ENCODE data around the gene PTPRJ.

The PTPRJ gene

DNA sequence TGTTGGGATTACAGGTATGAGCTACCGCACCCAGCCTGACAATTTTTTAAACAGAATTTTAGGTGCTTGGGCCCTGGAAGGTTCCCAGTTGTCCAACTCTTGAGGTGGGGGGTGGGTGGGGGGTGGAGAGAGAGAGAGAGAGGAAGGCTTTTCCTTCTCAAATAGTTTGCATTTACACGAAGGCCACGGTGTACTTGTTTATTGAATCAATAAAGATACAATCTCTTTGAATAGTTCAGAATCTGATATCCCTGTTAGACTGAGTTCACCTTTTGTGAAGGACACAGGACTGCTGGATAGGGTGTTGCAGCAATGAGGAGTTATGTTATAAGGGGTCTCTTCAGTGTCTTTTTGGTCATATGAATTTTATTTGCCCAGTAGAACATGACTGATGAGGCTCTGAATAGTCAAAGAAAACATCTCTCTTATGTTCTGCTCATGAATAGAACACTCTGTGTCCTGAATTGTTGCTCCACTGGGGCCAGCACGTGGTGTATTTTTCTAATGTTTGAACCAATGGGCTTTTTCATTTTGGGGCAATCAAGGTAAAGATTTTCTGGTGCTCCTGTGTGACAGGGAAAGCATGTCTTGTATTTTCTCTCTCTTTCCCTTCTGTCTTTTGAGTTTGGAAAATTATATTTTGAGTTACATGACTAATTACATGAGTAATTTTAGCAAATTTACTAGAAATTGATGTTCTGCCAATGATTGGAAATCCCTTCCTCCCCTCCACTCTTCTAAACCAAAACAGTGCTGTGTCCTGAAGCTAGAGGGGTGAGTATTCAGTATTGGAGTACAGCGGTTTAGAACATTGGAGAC is 61.7 kb downstream of the PTPRJ start:
- DNase-seq: no peak

DNA sequence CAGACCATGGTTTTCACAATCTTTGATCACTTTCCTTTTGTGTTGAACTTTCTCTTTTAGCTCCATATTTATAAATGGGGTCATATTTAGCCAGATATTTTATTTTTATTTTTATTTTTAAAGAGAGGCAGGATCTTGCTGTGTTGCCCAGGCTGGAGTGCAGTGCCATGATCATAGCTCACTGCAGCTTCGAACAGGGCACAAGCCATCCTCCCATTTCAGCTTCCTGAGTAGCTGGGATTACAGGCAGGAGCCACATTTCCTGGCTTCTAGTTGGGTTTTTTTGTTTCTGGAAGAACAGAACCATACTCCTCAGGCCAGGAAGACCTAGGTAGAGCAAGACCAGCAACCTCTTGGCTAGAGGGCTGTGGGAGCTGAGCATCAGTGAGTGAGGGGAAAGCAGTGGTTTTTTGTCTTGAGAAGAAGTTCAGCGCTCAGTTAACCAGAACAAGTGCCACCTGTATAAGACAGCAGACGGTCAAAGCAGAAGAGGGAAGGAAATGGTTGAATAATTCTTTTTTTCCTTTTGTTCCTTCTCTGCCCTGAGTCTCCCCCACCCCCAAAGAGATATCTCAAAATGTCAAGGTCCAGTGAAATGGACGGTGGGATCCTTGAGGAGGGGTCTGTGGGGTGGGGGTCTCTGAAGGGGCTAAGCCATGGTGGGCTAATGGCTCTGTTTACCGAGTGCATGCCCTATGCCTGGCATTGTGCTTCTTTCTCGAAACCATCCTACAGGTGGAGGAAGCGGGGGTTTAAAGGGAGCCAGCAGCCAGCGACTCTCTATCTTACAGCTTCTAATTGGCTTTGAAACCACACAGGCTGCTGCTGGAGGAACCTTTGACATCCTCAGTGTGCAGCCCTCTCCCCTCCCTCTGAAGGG is 63.0 kb downstream of the PTPRJ start:
- no peak for DNase-seq

DNA sequence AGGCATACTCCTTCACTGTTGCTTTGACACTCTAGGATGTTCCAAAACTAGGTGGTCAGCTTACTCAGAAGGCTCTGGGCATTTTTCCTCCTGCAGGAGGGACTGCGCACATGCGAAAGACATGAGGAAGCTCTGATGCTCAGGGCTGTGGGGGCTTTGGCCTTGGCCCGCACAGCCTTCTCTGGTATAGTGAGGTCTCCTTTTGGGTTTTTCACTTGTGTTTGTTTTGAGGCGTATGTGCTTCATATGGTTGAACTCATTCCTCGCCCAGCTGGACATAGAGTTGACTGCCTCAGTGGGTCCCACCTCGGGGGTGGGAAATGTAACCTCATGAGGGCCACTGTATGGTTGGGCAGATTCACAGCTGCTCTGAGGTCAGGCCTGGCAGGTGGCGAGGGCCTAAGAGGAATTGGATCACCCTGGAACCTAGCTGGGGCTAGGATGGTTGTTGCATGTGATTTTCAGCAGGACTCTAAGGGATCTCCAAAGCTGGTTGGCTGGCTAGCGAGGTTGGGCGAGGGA is 63.7 kb downstream of the PTPRJ start:
- no peak for DNase-seq

DNA sequence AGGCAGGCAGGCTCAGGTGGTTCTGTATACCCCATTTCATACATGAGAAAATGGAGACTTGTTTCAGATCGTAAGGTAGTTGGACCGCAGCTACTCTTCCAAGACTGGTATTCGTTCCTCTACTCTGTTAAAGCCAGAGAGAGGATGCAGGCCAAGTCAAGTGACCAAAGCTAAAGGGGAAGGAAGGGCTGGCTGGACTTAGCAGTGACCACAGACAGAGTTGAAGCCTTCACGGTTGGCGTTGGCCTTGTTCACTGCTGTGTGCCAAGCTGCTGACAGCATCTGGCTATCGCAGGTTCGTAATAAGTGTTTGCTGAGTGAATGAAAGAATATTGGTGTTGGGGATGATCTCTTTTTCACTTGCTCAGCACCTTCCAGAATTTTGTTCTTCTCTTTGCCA is 64.2 kb downstream of the PTPRJ start:
- no peak for DNase-seq

DNA sequence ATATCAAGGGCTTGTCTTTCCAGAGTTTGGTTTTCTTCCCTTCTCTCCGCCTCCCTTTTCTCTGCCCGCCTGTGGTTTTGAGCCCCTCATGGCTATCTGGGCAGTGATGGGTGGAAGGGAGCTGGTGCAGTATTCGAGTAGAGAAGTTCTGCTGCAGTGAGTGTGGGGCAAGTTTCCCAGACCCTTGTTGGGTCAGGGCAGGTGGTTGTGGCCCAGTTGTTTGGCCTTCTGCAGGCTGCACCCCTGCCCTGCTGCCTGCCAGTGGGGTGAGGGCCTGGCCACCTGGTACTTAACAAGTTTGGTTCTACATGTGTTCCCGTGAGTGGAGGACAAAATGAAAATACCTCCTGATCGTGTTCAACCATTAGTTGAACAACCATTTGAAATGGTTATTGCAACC is 65.2 kb downstream of the PTPRJ start:
- no peak for DNase-seq

DNA sequence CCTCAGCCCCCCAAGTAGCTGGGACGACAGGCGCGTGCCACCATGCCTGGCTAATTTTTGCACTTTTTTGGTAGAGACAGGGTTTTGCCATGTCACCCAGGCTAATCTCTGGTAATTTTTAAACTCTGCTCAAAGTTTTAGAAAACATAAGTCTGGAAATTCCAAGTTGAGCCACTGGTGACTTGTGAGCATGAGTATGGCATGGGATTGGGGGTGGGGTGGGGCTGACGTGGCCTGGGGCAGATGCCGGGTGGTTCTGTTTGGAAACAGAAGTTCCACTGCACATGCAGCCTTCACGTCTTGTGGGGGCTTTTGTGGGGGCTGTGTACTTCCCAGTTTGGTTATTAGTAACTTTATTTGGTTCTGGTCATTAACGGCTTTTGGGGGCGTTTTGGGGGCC is 67.3 kb downstream of the PTPRJ start:
- no peak for DNase-seq

DNA sequence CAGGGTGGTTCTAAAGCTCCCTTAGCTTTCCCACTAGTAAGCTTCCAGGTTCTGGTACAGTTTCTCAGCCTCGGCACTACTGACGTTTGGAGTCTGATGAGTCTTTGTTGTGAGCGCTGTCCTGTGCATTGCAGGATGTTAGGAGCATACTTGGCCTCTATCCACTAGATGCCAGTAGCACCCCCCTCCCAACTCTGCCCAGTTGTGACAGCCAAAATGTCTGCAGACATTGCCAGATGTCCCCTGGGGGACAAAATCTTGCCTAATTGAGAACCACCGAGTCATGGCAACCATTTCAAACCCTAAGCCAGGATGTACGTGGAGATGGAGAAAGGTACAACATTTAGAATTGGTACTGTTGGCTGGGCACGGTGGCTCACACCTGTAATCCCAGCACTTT is 68.7 kb downstream of the PTPRJ start:
- no peak for DNase-seq

DNA sequence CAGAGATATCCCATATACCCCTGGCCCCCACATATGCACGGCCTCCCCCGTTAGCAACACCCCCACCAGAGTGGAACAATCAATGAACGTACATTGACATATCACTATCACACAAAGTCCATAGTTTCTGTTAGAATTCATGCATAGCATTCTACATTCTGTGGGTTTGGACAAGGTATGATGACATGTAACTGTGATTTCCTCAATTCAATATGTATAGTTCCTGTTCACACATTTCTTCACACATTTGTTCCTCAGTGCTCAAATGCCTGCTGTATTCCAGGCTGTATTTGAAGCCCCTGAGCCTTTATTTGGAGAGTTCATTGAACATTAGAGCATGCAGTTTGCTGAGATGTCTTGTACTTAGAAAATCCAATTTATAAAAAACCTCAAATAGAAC is 69.9 kb downstream of the PTPRJ start:
- no peak for DNase-seq

DNA sequence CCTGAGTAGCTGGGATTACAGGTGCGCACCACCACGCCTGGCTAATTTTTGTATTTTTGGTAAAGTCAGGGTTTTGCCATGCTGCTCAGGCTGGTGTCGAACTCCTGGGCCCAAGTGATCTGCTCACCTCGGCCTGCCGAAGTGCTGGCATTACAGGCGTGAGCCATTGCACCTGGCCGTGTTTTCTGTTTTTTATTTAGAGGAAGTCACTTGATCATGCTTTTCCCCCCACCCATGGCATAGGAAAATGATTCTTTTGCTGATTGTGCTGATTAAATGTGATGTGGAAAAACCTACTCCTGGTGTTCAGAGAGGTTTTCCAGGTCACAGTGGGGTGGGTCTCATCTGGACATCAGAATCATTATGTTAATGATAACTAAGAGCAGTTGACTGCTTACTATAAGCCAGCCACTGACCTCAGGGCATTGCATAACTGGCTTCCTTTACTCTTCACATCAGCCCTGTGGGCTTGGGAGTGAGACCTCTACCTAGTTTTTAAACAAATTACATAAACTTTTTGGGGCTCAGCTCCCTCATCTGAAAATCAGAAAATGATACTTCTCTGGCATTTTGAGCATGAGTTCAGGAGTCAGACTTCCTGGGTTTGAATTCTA is 71.0 kb downstream of the PTPRJ start:
- no peak for DNase-seq

DNA sequence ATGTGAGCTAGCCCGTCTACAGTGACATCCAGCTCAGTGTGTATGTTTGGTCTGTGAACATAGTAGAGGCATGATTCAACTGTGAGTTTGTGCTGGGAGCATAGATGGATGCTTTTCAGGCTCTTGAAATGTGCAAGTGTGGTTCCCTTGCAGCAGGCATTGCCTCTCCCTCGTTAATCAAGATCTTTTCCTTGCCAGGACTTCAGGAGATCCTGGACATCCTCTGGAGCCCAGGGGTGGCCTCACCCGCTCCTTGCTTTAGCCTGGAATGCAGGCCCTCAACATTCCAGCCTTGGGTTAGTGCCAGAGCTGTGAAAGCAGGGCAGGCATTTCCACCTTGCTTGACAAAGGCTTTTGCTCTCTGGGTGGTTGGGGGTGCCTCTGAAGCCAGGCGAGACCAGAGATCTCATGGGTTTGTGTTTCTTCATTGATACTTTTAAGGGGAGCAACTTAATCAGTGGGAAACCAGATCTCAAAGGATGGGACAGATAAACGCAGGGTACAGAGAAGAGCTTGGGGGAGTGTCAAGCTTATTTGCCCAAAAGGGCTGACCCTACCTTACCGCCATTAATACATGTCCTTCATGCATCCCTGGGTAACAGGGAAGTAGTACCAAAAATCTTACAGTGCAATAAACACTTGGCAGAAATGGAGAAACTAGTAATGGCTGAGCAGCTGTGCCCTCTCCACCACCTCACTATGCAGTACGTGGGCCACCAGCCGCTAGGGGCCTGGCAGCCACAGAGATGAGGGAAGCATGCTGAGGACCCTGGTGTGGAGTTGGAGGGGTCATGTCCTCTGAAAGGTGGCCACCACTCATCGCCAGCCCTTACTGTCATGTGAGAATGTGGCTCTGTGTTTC is 72.1 kb downstream of the PTPRJ start:
- DNase-seq: no peak

DNA sequence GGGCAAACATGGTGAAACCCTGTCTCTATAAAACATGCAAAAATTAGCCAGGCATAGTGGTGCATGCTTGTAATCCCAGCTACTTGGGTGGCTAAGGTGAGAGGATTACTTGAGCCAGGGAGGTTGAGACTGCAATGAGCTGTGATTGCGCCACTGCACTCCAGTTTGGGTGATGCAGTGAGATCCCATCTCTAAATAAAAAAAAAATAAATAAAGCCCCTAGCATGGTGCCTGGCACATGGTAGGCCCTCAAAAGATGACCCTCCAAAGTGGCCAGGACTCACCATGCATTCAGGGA is 74.6 kb downstream of the PTPRJ start:
- DNase-seq: no peak

DNA sequence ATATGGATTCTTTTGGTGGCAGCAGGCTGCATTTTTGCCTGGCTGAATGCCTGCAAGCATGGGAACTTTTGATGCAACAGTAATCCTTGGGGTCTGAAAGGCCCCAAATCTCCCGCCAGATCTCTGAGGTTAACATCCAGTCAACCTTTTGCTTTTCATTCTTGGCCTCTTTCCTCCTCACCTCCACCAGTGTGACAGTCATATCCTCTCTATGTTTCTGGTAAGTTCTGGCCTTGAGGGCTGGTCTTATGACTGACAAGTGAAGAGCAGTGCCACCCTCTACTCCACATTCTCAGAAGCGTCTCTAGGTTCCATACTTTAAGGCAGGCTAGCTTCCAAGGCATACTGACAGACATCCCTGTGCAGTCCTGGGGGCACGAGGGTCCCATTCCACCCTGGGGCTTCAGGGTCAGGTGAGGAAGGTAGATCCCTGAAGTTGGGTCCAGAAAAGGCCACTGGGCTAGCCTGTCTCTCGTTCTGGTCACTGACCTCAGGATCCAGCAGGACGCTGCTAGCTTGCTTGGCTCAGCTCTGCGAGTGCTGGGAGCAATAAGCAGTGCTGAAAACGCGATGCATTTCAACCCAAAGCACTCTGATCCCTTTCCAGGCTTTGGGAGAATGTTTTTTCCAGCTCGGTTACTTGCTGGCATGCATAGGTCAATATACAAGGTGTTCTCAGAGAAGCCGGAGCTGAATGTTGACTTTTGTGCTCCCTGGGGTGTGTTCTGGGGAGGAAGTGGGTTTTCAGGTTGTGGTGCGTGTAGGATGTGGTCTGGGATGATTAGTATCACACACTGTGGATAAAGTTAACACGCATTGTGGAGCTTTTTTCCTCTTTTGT is 75.2 kb downstream of the PTPRJ start:
- DNase-seq: peak in 1 of 2 experiments; percentile 47

DNA sequence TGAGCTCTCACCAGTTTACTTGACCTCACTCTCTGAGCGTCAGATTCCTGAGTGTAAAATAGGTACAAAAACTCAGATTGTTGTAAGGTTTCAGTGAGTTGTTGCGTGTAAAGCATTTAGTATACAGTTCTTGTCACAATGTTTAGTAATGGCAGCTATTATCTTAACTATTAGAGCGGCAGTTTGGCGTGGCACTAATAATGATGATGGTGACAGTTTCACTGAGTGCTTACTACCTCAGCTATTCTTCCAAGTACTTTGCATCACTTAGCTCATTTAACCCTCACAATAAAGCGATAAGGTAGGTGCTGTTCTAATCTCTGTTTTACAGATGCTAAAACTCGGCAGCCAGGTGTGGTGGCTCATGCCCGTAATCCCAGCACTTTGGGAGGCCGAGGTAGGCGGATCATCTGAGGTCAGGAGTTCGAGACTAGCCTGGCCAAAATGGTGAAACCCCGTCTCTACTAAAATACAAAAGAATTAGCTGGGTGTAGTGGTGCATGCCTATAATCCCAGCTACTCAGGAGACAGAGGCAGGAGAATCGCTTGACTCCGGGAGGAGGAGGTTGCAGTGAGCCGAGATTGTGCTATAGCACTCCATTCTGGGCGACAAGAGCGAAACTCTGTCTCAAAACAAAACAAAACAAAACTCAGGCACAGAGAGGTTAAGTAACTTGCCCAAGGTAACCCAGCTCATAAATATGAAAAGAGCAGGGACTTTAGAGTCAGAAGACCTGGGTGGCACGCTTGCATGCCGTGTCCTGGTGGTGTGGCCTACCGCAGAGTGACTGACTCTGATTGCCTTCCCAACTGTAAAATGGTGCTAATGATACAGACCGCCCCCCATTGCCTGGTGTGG is 76.2 kb downstream of the PTPRJ start:
- no peak for DNase-seq

DNA sequence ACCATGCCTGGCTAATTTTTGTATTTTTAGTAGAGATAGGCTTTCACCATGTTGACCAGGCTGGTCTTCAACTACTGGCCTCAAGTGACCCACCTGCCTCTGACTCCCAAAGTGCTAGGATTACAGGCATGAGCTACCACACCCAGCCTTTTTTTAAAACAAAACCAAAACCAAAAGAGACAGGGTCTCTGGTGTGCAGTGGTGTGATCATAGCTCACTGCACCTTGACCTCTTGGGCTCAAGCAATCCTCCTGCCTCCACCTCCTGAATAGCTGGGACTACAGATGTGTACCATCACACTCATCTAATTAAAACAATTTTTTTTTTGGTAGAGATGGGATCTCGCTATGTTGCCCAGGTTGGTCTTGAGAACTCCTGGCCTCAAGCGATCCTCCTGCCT is 77.7 kb downstream of the PTPRJ start:
- no peak for DNase-seq

DNA sequence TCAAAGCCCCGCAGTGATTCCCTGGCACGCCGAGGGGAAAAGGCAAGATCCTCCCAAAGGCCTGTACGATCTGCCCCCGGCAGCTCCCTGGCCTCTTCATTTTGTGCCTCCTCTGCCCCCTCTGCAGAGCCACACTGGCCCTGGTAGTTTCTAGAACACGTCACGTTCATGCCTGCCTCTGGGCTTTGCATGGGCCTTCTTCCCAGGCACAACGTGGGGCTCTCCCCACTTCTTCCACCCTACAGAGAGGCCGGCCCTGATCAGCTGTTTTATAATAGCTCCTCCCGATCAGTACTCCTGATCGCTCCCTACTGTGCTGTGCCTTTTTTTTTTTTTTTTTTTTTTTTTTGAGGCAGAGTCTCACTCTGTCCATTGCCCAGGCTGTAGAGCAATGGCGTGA is 78.4 kb downstream of the PTPRJ start:
- DNase-seq: no peak

DNA sequence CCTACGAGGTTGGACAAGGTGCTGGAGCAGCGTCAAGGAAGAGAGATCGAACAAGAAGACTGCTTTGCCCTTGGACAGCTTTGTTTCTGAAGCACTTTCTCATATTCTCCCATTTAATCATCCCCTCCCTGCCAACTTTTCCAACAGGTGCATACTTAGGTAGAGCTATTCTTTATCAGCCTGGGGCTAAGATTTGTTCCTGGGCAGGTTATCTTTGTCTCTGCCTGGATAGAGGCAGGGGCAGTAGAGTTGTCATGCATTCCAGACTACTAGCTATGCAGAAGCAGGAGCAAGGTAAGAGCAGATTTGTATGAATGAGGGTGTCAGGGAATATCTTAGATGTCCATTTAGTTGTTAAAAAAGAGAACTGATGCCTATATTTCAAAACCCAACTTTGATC is 82.3 kb downstream of the PTPRJ start:
- no peak for DNase-seq

DNA sequence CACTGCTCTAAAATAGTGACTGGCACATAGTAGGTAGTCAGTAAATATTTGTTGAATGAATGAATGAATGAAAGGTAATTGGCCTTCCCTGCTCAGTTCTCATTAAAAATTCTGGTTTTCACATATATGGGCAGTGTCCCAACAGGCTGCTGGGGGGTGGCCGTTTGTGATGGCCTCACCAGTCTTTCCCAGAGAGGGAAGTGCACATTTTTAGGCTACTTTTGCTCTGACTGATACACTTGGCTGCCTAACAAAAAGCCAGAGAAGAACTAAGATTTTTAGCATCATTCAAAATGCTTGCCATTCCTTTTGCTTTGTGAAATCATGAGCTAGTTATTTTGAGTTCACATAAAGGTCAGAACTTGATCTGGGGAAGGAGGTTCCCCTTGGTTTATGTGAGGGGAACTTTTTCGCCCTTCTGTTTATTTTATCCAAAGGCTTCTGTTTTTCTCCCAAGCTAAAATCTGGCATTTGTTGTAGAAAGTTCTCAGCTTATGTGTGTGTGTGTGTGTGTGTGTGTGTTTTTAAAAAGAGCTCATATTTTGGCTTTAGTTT is 83.1 kb downstream of the PTPRJ start:
- DNase-seq: no peak

DNA sequence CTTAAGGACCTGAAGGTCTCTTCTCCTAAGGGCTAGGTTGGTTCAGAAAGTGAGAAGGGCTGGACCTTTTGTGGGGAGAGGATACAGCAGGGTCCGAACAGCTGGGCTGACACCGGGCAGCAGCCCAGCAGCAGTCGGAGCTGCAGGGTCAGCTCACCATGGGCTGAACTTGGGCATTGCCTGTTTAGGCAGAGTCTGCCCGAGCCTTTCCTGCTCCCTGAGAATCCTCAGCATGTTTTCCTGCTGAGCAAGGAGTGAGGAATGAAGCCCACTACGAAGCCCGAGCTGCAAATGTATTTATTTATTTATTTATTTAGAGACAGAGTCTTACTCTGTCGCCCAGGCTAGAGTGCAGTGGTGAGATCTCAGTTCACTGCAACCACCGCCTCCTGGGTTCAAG is 83.9 kb downstream of the PTPRJ start:
- DNase-seq: no peak

DNA sequence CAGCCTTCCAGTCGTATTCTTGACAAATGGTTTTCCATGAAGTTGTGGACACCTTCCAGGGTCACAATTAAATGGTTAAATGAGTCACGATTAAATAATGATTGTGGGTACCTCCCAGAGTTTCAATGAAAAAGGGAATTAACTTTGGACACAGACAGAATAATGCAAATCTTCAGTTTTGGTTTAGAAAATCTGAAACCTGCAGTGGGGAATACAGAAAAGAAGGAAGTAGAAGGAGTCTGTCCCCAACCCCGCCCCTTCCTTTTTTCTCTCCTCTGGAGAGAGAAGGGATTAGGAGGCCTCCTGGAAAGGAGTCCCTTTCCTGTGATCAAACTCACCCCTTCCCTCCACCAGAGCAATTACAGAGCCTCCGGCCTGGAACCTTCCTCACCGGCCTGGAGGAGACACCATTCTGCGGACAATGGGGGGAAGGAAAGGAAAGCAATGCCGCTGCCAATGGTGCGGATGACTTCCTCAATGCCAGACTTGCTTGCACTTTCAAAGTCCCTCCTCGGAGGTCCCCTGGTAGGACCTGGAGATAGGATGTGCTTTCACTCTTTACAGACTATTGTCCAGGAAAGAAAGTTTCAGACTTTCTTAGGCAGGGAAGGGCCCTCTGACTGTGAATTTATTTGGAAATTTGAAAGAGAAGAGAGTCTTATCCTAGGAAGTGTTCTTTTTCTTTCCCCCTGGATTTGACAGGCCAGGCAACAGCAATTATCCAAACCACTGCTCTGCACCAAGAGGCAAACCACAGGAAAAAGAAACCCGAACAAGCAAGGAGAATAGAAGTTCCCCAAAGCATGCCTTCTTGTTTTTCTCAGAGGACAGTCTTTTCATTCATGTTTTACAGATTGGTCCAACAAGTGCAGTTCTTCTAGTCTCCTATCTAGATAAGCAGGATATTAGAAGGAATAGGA is 86.8 kb downstream of the PTPRJ start:
- no peak for DNase-seq
